HEK293 (cell line): Measurements from ENCODE around the gene SERTAD4.

Experiments used
- CTCF ChIA-PET: fragments of 350-600 bp; formaldehyde crosslinking; extraction: SDS; loops from one replicate; lab custom pipeline; 2021; ENCODE audit warnings: antibody characterized with exemption; lab: Yijun Ruan, JAX
- POLR2A ChIA-PET: fragments of 300-600 bp; formaldehyde crosslinking; extraction: SDS; loops from one replicate; lab custom pipeline; 2020; ENCODE audit warnings: antibody characterized with exemption, inconsistent platforms; lab: Yijun Ruan, JAX
- H3K27ac ChIP-seq: fragments of 200-500 bp; sonication (Bioruptor generic); 2 replicates; pipeline ENCODE4 v1.5.1; 2014; ENCODE audit warnings: low read depth, low read length, control low read depth, inconsistent platforms; ENCODE audit errors: extremely low read depth
- H3K36me3 ChIP-seq, 2 experiments: fragments of 200-500 bp in 1 of 2; sonication (Bioruptor generic) in 1 of 2; 1 replicate in 1 of 2; 2 replicates in 1 of 2; pipeline ENCODE4 v1.5.1; 2014 to 2017; ENCODE audit warnings: inconsistent platforms in 2 of 2, low read length in 2 of 2; ENCODE audit not compliant: control insufficient read depth in 2 of 2, insufficient read depth in 1 of 2
- H3K4me1 ChIP-seq: fragments of 200-500 bp; sonication (Bioruptor generic); 2 replicates; pipeline ENCODE4 v1.5.1; 2014; ENCODE audit warnings: mild to moderate bottlenecking, low read length, inconsistent platforms; ENCODE audit not compliant: control insufficient read depth, insufficient read depth
- H3K4me3 ChIP-seq: 2 replicates; pipeline ENCODE4 v1.5.1; 2011; ENCODE audit warnings: low read depth, mild to moderate bottlenecking, control low read depth, low read length, moderate library complexity
- H3K9me3 ChIP-seq: fragments of 200-500 bp; sonication (Bioruptor generic); 2 replicates; pipeline ENCODE4 v1.5.1; 2014; ENCODE audit warnings: low read depth, low read length, inconsistent platforms; ENCODE audit not compliant: control insufficient read depth, insufficient read depth
- EGR2 ChIP-seq: fragments of 450-650 bp; formaldehyde crosslinking; IDR thresholded peaks from 2 replicates; pipeline ENCODE4 v1.5.1; 2016; ENCODE audit warnings: low read depth, missing biosample characterization, missing genetic modification characterization
- GLI2 ChIP-seq: fragments of 450-650 bp; formaldehyde crosslinking; IDR thresholded peaks from 2 replicates; pipeline ENCODE4; 2017; ENCODE audit warnings: missing biosample characterization, missing genetic modification characterization, low read depth, borderline replicate concordance
- GLIS1 ChIP-seq: fragments of 450-650 bp; formaldehyde crosslinking; IDR thresholded peaks from 2 replicates; pipeline ENCODE4 v1.5.1; 2016; ENCODE audit warnings: missing biosample characterization, missing genetic modification characterization
- SP7 ChIP-seq: fragments of 450-650 bp; formaldehyde crosslinking; IDR thresholded peaks from 2 replicates; pipeline ENCODE4 v1.5.1; 2016; ENCODE audit warnings: missing biosample characterization, missing genetic modification characterization
- ZBTB17 ChIP-seq: fragments of 450-650 bp; formaldehyde crosslinking; IDR thresholded peaks from 2 replicates; pipeline ENCODE4 v1.5.1; 2016; ENCODE audit warnings: missing biosample characterization, missing genetic modification characterization
- ZNF16 ChIP-seq: fragments of 450-650 bp; formaldehyde crosslinking; IDR thresholded peaks from 2 replicates; pipeline ENCODE4 v1.5.1; 2016; ENCODE audit warnings: low read depth, missing biosample characterization, missing genetic modification characterization
- ZNF211 ChIP-seq: fragments of 450-650 bp; formaldehyde crosslinking; IDR thresholded peaks from 2 replicates; pipeline ENCODE4 v1.5.1; 2016; ENCODE audit warnings: low read depth, missing biosample characterization, missing genetic modification characterization
- ZNF214 ChIP-seq: fragments of 450-650 bp; formaldehyde crosslinking; IDR thresholded peaks from 2 replicates; pipeline ENCODE4 v1.5.1; 2017; ENCODE audit warnings: missing biosample characterization, mild to moderate bottlenecking, missing genetic modification characterization, borderline replicate concordance
- ZNF223 ChIP-seq: fragments of 450-650 bp; formaldehyde crosslinking; IDR thresholded peaks from 2 replicates; pipeline ENCODE4 v1.5.1; 2016; ENCODE audit warnings: missing biosample characterization, missing genetic modification characterization
- ZNF23 ChIP-seq: fragments of 450-650 bp; formaldehyde crosslinking; IDR thresholded peaks from 2 replicates; pipeline ENCODE4 v1.5.1; 2016; ENCODE audit warnings: missing biosample characterization, missing genetic modification characterization, borderline replicate concordance
- ZNF248 ChIP-seq: fragments of 450-650 bp; formaldehyde crosslinking; IDR thresholded peaks from 2 replicates; pipeline ENCODE4 v1.5.1; 2017; ENCODE audit warnings: missing biosample characterization, missing genetic modification characterization
- ZNF341 ChIP-seq: fragments of 450-650 bp; formaldehyde crosslinking; IDR thresholded peaks from 2 replicates; pipeline ENCODE4; 2016; ENCODE audit warnings: low read depth, missing biosample characterization, missing genetic modification characterization
- ZNF350 ChIP-seq: fragments of 450-650 bp; formaldehyde crosslinking; IDR thresholded peaks from 2 replicates; pipeline ENCODE4 v1.5.0; 2017; ENCODE audit warnings: missing biosample characterization, mild to moderate bottlenecking, missing genetic modification characterization
- ZNF473 ChIP-seq: fragments of 450-650 bp; formaldehyde crosslinking; IDR thresholded peaks from 2 replicates; pipeline ENCODE4 v1.5.1; 2017; ENCODE audit warnings: missing biosample characterization, missing genetic modification characterization
- ZNF629 ChIP-seq: fragments of 450-650 bp; formaldehyde crosslinking; IDR thresholded peaks from 2 replicates; pipeline ENCODE4 v1.5.1; 2017; ENCODE audit warnings: missing biosample characterization, missing genetic modification characterization
- ZNF670 ChIP-seq: fragments of 450-650 bp; formaldehyde crosslinking; IDR thresholded peaks from 2 replicates; pipeline ENCODE4 v1.5.1; 2016; ENCODE audit warnings: missing biosample characterization, missing genetic modification characterization, low read depth
- ZNF76 ChIP-seq: fragments of 450-650 bp; formaldehyde crosslinking; IDR thresholded peaks from 2 replicates; pipeline ENCODE4; 2016; ENCODE audit warnings: low read depth, missing biosample characterization, missing genetic modification characterization, borderline replicate concordance
- TF ChIP-seq, protein P1 (sequence below): fragments of 450-650 bp; formaldehyde crosslinking; IDR thresholded peaks from 2 replicates; pipeline ENCODE4 v1.5.1; 2016; ENCODE audit warnings: missing biosample characterization, missing genetic modification characterization
- TF ChIP-seq, protein P2 (sequence below): fragments of 450-650 bp; formaldehyde crosslinking; optimal IDR thresholded peaks from 2 replicates; pipeline ENCODE3; 2016; ENCODE audit warnings: missing biosample characterization, mild to moderate bottlenecking, missing genetic modification characterization
- TF ChIP-seq, protein P3 (sequence below): fragments of 450-650 bp; formaldehyde crosslinking; IDR thresholded peaks from 2 replicates; pipeline ENCODE4 v1.5.1; 2017; ENCODE audit warnings: missing biosample characterization, missing genetic modification characterization
- TF ChIP-seq, protein P4 (sequence below): IDR thresholded peaks from 2 replicates; pipeline ENCODE4 v1.6.1; 2011; ENCODE audit warnings: mild to moderate bottlenecking, low read depth, low read length, borderline replicate concordance
- TF ChIP-seq, protein P5 (sequence below): fragments of 450-650 bp; formaldehyde crosslinking; IDR thresholded peaks from 2 replicates; pipeline ENCODE4 v1.5.1; 2016; ENCODE audit warnings: missing biosample characterization, missing genetic modification characterization
- TF ChIP-seq, protein P6 (sequence below): fragments of 450-650 bp; formaldehyde crosslinking; IDR thresholded peaks from 2 replicates; pipeline ENCODE4 v1.5.1; 2017; ENCODE audit warnings: missing biosample characterization, missing genetic modification characterization

The SERTAD4 gene

DNA sequence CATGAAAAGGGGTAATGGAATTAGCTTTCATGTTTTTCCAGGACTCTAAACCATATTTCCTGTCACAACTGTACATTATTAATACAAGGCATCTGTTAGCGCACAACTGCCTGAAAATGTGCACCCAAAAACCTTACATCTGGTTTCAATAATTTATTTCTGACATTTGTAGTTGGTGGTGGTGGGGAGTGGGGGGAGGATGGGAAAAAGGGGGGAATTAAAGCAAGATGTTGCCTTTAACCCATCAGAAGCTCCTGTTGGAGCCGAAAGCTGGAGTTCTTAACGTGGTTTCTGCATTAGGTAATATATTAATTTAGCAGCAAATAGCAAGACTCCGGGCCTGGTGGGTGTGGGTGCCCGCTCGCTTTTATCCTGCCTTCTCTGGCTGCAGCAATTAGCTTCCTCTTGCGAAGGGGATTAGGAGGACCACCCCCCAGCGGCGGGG is 59.2 kb downstream of the SERTAD4 start:
- POLR2A ChIA-PET, result interaction anchor here (0.6 to 2.0 kb wide), 11 partner anchors 9 to 141 kb away, joined by 3 to 12 read pairs (median 5); partner anchors contain the start of gene SERTAD4
- Histone ChIP-seq H3K9me3 (no peaks in the 10 kb centered on the region), H3K4me3 (no peak overlapping the region), H3K36me3 (no peaks in the 10 kb centered on the region), H3K4me1 (peaks cover 20% of the 10 kb centered on the region), H3K27ac (peak overlapping the region; percentile 78)
- CTCF ChIA-PET, result interaction anchor here (0.5 to 4.2 kb wide), 17 partner anchors 18 to 469 kb away, joined by 3 to 19 read pairs (median 5); no protein-coding TSS in a partner anchor
- TF ChIP-seq ZNF350, result no peak
- TF ChIP-seq ZNF211 (tag by site-specific recombination), result no peak
- no peak for TF ChIP-seq ZNF214
- TF ChIP-seq ZNF76 (tag by site-specific recombination), result no peak
- TF ChIP-seq, protein P1, sequence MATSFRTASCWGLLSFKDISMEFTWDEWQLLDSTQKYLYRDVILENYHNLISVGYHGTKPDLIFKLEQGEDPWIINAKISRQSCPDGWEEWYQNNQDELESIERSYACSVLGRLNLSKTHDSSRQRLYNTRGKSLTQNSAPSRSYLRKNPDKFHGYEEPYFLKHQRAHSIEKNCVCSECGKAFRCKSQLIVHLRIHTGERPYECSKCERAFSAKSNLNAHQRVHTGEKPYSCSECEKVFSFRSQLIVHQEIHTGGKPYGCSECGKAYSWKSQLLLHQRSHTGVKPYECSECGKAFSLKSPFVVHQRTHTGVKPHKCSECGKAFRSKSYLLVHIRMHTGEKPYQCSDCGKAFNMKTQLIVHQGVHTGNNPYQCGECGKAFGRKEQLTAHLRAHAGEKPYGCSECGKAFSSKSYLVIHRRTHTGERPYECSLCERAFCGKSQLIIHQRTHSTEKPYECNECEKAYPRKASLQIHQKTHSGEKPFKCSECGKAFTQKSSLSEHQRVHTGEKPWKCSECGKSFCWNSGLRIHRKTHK (tag by site-specific recombination), result no peak
- TF ChIP-seq ZNF23 (tag by site-specific recombination), result no peak
- TF ChIP-seq ZBTB17 (tag by site-specific recombination), result no peak
- TF ChIP-seq, protein P2, sequence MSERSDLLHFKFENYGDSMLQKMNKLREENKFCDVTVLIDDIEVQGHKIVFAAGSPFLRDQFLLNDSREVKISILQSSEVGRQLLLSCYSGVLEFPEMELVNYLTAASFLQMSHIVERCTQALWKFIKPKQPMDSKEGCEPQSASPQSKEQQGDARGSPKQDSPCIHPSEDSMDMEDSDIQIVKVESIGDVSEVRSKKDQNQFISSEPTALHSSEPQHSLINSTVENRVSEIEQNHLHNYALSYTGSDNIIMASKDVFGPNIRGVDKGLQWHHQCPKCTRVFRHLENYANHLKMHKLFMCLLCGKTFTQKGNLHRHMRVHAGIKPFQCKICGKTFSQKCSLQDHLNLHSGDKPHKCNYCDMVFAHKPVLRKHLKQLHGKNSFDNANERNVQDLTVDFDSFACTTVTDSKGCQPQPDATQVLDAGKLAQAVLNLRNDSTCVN (tag by site-specific recombination), result no peak

DNA sequence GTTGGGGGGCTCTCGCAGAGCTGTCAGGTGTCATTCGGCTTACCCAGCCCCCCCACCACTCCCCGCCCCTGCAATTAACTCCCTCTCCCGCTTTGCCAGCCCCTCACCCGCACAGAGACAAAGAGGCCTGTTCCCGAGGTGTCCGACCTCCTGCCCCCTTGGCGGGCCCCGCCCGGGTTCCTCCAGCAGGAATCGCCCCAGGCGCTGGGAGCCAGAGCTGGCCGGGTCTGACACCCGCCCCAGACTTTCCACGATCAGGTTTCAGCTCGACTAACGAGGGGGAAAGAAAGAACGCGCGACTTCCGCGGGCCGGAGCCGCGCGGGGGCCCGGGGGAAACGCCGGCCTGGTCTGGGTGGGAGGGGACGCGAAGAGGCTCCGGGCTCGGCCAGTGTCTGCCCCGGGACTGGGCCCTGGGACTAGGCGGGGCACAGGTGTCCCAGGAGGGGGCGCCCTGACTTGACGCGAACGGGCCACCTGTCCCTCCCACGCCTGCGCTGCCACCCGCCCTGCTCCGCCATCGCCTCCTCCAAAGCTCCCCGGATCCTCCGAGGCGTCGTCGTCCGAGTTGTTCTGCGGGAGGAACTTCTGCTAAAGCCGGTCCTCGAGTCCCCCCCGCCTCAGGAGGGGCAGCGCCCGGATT is 59.8 kb downstream of the SERTAD4 start:
- POLR2A ChIA-PET, result interaction anchor here (0.6 to 2.0 kb wide), 12 partner anchors 9 to 142 kb away, joined by 3 to 12 read pairs (median 4); partner anchors contain the start of gene SERTAD4
- H3K4me3 ChIP-seq, result peak overlapping the region; percentile 33
- no peak for TF ChIP-seq ZNF16 (tag by site-specific recombination)
- no peak for TF ChIP-seq ZNF670 (tag by site-specific recombination)
- TF ChIP-seq ZNF248 (tag by site-specific recombination), result no peak
- TF ChIP-seq, protein P3, sequence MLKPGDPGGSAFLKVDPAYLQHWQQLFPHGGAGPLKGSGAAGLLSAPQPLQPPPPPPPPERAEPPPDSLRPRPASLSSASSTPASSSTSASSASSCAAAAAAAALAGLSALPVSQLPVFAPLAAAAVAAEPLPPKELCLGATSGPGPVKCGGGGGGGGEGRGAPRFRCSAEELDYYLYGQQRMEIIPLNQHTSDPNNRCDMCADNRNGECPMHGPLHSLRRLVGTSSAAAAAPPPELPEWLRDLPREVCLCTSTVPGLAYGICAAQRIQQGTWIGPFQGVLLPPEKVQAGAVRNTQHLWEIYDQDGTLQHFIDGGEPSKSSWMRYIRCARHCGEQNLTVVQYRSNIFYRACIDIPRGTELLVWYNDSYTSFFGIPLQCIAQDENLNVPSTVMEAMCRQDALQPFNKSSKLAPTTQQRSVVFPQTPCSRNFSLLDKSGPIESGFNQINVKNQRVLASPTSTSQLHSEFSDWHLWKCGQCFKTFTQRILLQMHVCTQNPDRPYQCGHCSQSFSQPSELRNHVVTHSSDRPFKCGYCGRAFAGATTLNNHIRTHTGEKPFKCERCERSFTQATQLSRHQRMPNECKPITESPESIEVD, result no peak
- no peak for TF ChIP-seq ZNF473 (tag by site-specific recombination)
- TF ChIP-seq, protein P4, sequence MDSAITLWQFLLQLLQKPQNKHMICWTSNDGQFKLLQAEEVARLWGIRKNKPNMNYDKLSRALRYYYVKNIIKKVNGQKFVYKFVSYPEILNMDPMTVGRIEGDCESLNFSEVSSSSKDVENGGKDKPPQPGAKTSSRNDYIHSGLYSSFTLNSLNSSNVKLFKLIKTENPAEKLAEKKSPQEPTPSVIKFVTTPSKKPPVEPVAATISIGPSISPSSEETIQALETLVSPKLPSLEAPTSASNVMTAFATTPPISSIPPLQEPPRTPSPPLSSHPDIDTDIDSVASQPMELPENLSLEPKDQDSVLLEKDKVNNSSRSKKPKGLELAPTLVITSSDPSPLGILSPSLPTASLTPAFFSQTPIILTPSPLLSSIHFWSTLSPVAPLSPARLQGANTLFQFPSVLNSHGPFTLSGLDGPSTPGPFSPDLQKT, result no peak
- no peak for TF ChIP-seq ZNF211 (tag by site-specific recombination)
- TF ChIP-seq ZNF341 (tag by site-specific recombination), result peak; percentile 61
- peak; percentile 74 for TF ChIP-seq SP7 (tag by site-specific recombination)
- peak; percentile 61 for TF ChIP-seq GLIS1 (tag by site-specific recombination)
- peak; percentile 84 for TF ChIP-seq EGR2
- no peak for TF ChIP-seq ZNF629 (tag by site-specific recombination)
- TF ChIP-seq ZNF223 (tag by site-specific recombination), result no peak
- TF ChIP-seq GLI2, result no peak
- TF ChIP-seq, protein P5, sequence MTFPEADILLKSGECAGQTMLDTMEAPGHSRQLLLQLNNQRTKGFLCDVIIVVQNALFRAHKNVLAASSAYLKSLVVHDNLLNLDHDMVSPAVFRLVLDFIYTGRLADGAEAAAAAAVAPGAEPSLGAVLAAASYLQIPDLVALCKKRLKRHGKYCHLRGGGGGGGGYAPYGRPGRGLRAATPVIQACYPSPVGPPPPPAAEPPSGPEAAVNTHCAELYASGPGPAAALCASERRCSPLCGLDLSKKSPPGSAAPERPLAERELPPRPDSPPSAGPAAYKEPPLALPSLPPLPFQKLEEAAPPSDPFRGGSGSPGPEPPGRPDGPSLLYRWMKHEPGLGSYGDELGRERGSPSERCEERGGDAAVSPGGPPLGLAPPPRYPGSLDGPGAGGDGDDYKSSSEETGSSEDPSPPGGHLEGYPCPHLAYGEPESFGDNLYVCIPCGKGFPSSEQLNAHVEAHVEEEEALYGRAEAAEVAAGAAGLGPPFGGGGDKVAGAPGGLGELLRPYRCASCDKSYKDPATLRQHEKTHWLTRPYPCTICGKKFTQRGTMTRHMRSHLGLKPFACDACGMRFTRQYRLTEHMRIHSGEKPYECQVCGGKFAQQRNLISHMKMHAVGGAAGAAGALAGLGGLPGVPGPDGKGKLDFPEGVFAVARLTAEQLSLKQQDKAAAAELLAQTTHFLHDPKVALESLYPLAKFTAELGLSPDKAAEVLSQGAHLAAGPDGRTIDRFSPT (tag by site-specific recombination), result no peak; the same call in 1 of the 2 replicates
- TF ChIP-seq, protein P6, sequence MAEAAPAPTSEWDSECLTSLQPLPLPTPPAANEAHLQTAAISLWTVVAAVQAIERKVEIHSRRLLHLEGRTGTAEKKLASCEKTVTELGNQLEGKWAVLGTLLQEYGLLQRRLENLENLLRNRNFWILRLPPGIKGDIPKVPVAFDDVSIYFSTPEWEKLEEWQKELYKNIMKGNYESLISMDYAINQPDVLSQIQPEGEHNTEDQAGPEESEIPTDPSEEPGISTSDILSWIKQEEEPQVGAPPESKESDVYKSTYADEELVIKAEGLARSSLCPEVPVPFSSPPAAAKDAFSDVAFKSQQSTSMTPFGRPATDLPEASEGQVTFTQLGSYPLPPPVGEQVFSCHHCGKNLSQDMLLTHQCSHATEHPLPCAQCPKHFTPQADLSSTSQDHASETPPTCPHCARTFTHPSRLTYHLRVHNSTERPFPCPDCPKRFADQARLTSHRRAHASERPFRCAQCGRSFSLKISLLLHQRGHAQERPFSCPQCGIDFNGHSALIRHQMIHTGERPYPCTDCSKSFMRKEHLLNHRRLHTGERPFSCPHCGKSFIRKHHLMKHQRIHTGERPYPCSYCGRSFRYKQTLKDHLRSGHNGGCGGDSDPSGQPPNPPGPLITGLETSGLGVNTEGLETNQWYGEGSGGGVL, result peak; percentile 89

More for the DNA sequence above, 59.8 kb downstream of the SERTAD4 start:
- CTCF ChIA-PET, result interaction anchor here (0.5 to 4.2 kb wide), 14 partner anchors 18 to 410 kb away, joined by 3 to 19 read pairs (median 4); no protein-coding TSS in a partner anchor
- Histone ChIP-seq H3K36me3 (no peaks in the 10 kb centered on the region), H3K9me3 (no peaks in the 10 kb centered on the region), H3K27ac (peak overlapping the region; percentile 78; the same call in 1 of the 2 replicates), H3K4me1 (peaks cover 20% of the 10 kb centered on the region)
